HG03520 (cell line): ENCODE results near the gene PTPRN2.
"Not testable (repeated sequence)": the region's sequence is repeated elsewhere in the genome, so short reads cannot be mapped to it uniquely, and the experiment has no call there.

ENCODE experiments used
- ATAC-seq: cut with Tn5 transposase; IDR thresholded peaks from one replicate; pipeline ENCODE4 v1.9.1; 2021; ENCODE audit warnings: mild to moderate bottlenecking, moderate library complexity; ENCODE audit not compliant: unreplicated experiment

Gene PTPRN2

GRCh38 chr7:158475036-158475678 lies 112.5 kb downstream of the PTPRN2 start:
- no peak for ATAC-seq

DNA sequence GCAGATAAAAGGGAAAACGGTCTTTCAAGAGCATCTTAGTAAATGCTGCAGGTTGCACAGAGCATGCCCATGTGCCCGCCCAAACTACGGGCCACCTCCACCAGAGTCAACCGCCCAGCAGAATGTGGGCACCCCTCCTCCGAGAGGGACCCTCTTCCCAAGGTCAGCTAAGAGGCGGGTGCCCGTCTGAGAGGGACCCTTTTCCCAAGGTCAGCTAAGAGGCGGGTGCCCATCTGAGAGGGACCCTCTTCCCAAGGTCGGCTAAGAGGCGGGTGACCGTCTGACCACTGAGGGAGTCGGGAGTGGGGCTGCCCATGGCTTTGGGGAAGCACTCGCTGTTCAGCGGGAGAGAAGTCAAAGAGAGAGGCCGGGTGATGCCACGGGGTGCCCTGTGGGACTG lies 113.1 kb downstream of the PTPRN2 start:
- no peak for ATAC-seq

- ATAC-seq = no peak
Observed at GRCh38 chr7:158473946-158474345, 113.7 kb downstream of the PTPRN2 start.

GRCh38 chr7:158473221-158473620 lies 114.4 kb downstream of the PTPRN2 start:
- no peak for ATAC-seq

GRCh38 chr7:158472596-158472995 lies 115.0 kb downstream of the PTPRN2 start:
- no peak for ATAC-seq

DNA sequence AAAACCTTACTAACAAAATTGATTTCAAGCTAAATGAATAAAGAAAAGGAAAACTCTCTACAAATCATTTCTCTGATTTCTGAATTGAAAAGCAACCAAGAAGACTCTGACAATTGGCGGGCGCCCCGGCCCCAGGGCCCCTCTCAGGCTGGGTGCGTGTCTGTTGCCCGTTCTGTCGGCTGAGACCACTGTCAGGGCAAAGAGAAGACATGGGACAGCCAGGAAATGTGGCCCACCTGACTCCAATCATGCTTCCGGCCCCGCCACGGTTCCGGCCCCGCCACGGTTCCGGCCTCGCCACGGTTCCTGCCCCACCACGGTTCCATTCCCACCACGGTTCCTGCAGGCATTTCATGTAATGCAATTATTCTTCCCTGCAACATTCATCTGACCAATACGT lies 115.9 kb downstream of the PTPRN2 start:
- no peak for ATAC-seq

- ATAC-seq = no peak
Observed at GRCh38 chr7:158470336-158470735, 117.3 kb downstream of the PTPRN2 start.

- no peak for ATAC-seq
Observed at GRCh38 chr7:158469396-158470051, 118.1 kb downstream of the PTPRN2 start.

DNA sequence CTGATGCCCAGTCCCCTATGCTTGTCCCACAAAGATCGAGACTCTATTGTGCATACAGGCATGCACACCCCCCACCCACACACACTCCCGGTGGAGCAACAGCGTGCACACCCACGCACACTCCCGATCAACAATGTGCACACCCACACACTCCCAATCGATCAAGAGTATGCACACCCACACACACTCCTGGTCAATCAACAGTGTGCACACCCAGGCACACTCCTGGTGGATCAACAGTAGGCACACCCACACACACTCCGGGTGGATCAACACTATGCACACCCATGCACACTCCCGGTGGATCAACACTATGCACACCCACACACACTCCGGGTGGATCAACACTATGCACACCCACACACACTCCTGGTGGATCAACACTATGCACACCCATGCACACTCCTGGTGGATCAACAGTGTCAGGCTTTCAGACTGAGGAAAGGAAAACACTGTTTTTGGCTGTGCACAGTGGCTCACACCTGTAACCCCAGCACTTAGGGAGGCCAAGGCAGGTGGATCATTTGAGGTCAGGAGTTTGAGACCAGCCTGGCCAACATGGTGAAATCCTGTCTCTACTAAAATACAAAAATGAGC lies 118.8 kb downstream of the PTPRN2 start:
- ATAC-seq = no peak

GRCh38 chr7:158468181-158468580 lies 119.4 kb downstream of the PTPRN2 start:
- ATAC-seq = no peak

GRCh38 chr7:158467562-158467961 lies 120.1 kb downstream of the PTPRN2 start:
- no peak for ATAC-seq

- ATAC-seq = no peak
Observed at GRCh38 chr7:158463317-158463716, 124.3 kb downstream of the PTPRN2 start.

DNA sequence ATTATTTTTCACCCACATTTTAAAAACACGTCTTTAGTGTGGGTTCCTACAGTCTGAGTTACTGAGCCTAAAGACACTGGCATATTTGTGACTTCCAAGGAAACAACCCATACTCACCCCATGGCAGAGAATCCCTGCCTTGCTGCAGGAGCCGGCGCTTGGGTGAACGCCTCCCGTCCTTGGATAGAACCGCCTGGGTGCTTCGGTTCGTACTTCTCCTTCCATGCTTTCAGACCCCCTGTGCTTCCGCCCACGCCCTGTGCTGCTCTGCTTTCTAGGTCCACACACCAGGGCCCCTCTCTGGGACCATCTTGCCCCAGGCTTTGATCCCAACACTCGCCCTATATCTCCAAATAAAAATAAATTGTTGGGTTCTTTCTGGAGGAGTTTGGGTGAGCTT lies 125.8 kb downstream of the PTPRN2 start:
- ATAC-seq = no peak

- ATAC-seq = no peak
Observed at GRCh38 chr7:158460665-158461064, 127.0 kb downstream of the PTPRN2 start.

DNA sequence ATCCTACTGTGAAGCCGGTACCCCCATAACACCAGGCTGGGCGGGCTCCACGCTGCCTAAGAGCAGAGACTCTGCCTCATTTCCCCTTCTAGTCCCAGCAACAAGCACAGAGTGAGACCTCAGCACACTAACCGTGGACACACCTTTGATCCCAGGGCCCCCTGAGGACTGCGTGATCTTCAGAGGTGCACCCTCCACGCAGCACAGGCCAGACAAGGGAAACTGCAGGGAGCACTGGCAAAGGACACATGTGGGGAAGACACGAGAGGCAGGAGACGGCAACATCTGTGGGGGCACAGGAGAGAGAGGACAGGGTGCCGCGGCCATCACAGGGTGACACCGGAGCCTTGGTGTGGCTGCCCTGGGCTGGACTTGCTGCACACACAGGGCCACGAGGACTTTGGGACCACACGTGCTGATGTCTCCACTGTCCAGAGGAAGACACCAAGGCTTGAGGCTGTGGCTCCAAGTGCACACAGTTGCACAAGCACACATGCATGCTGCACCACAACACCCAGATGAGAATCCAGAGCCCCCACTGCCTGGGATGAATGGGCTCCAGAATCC lies 128.8 kb downstream of the PTPRN2 start:
- no peak for ATAC-seq

- ATAC-seq = no peak
Observed at GRCh38 chr7:158458096-158458495, 129.5 kb downstream of the PTPRN2 start.

GRCh38 chr7:158457586-158457985 lies 130.0 kb downstream of the PTPRN2 start:
- not testable (repeated sequence) for ATAC-seq

DNA sequence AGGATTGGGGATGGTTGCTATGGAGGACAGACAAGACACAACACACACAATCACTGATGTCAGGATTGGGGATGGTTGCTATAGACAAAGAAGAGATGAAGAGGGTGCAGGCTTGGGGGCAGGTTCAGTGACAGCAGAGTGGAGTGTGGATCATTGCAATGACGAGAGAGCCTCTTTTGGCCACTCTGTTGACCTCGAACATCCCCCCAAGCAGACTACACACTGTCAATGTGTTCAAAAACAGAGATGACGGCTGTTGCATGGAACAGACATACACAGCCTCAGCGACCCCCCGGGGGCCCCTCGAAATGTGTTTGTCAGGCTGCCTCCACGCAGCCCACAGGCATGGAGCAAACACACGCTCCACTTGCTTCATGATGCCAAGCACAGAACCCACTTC lies 133.0 kb downstream of the PTPRN2 start:
- ATAC-seq = no peak

DNA sequence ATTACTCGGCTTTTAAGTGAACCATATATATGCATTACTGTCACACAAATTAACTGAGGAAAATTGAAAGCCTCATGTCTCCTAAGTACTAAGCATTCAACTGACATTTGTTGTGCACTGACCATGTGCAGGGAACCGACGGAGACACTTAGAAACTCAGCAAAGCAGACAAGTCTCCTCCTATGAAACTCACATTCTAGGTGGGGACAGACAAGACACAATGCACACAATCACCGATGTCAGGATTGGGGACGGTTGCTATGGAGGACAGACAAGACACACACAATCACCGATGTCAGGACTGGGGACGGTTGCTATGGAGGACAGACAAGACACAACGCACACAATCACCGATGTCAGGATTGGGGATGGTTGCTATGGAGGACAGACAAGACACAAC lies 134.0 kb downstream of the PTPRN2 start:
- ATAC-seq = no peak

GRCh38 chr7:158452331-158452730 lies 135.3 kb downstream of the PTPRN2 start:
- ATAC-seq = no peak

- ATAC-seq = no peak
Observed at GRCh38 chr7:158450476-158451124, 137.0 kb downstream of the PTPRN2 start.

DNA sequence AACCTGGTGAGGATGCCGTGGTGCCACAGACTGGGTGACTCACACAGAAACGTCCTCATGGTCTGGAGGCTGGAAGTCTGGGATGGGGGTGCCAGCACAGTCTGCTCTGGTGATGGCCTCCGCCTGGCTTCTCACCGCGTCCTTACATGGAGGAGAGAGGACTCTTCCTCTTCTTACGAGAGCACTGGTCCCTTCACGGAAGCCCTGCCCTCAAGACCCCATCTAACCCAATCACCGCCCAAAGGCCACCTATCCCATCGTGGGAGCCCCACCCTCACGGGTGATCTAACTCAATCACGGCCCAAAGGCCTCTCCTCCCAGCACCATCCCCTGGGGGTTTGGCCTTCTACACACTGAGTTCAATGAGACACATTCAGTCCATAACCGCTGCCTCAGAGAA lies 137.7 kb downstream of the PTPRN2 start:
- ATAC-seq = no peak
